Measurements from ENCODE around the gene CFAP157. TPM values are rescaled to one million over a fixed set of nuclear protein-coding genes. Genes with fewer than 3 reads are reported as not detected.

Gene CFAP157
- total and polyA plus RNA-seq, 2 donors from 2014 or later, result 0.41 to 2.9 TPM

GRCh38 chr9:127723013-127723412, 16.2 kb downstream of the CFAP157 start:
- Histone ChIP-seq H3K9ac (ENCODE audit: low read length in 3 of 3) (no peak overlapping the region), H3K27me3 (ENCODE audit: control insufficient read depth, insufficient read depth, low read length) (no peaks in the 10 kb centered on the region), H3K9me3 (ENCODE audit: control insufficient read depth in 2 of 3, insufficient read depth in 1 of 3, low read length in 3 of 3) (no peaks in the 10 kb centered on the region), H3K4me1 (ENCODE audit: control insufficient read depth in 2 of 3, insufficient read depth in 2 of 3, low read depth in 1 of 3, low read length in 3 of 3) (peaks cover 0 to 3% (median 0%) of the 10 kb centered on the region in 3 donors), H3K4me3 (ENCODE audit: low read length in 3 of 3) (no peak overlapping the region), H3K36me3 (ENCODE audit: control insufficient read depth in 2 of 3, insufficient read depth in 3 of 3, low read length in 3 of 3) (no peaks in the 10 kb centered on the region), H3K27ac (ENCODE audit: low read depth in 2 of 2, low read length in 2 of 2) (no peak overlapping the region)
- intact Hi-C loops (cut with DNase I), result loop anchor here (10.0 kb wide), 1 partner anchor 128 kb away; no protein-coding TSS in a partner anchor
- TF ChIP-seq CTCF (IDR thresholded peaks at IDR 0.05; ENCODE audit: borderline replicate concordance, extremely low read depth, insufficient read depth), result no peak
- DNase-seq, result peak in 2 of 5 donors; percentile 44 to 64
- no peak for FAIRE-seq

- TF ChIP-seq CTCF (IDR thresholded peaks at IDR 0.05; ENCODE audit: borderline replicate concordance, extremely low read depth, insufficient read depth), result no peak
- Histone ChIP-seq H3K4me3 (ENCODE audit: low read length in 3 of 3) (no peak overlapping the region), H3K9ac (ENCODE audit: low read length in 3 of 3) (no peak overlapping the region), H3K9me3 (ENCODE audit: control insufficient read depth in 2 of 3, insufficient read depth in 1 of 3, low read length in 3 of 3) (no peaks in the 10 kb centered on the region), H3K4me1 (ENCODE audit: control insufficient read depth in 2 of 3, insufficient read depth in 2 of 3, low read depth in 1 of 3, low read length in 3 of 3) (peaks cover 0 to 3% (median 0%) of the 10 kb centered on the region in 3 donors), H3K36me3 (ENCODE audit: control insufficient read depth in 2 of 3, insufficient read depth in 3 of 3, low read length in 3 of 3) (no peaks in the 10 kb centered on the region), H3K27ac (ENCODE audit: low read depth in 2 of 2, low read length in 2 of 2) (no peak overlapping the region), H3K27me3 (ENCODE audit: control insufficient read depth, insufficient read depth, low read length) (no peaks in the 10 kb centered on the region)
- peak in 1 of 5 donors; percentile 37 for DNase-seq
- intact Hi-C loops (cut with DNase I), result loop anchor here (10.0 kb wide), 1 partner anchor 129 kb away; no protein-coding TSS in a partner anchor
- FAIRE-seq, result no peak
Observed at GRCh38 chr9:127723444-127723843, 16.7 kb downstream of the CFAP157 start.

GRCh38 chr9:127724012-127724411, 17.2 kb downstream of the CFAP157 start:
- FAIRE-seq, result no peak
- Histone ChIP-seq H3K9ac (ENCODE audit: low read length in 3 of 3) (no peak overlapping the region), H3K4me1 (ENCODE audit: control insufficient read depth in 2 of 3, insufficient read depth in 2 of 3, low read depth in 1 of 3, low read length in 3 of 3) (peaks cover 0 to 3% (median 0%) of the 10 kb centered on the region in 3 donors), H3K27ac (ENCODE audit: low read depth in 2 of 2, low read length in 2 of 2) (no peak overlapping the region), H3K36me3 (ENCODE audit: control insufficient read depth in 2 of 3, insufficient read depth in 3 of 3, low read length in 3 of 3) (no peaks in the 10 kb centered on the region), H3K4me3 (ENCODE audit: low read length in 3 of 3) (no peak overlapping the region), H3K9me3 (ENCODE audit: control insufficient read depth in 2 of 3, insufficient read depth in 1 of 3, low read length in 3 of 3) (no peaks in the 10 kb centered on the region), H3K27me3 (ENCODE audit: control insufficient read depth, insufficient read depth, low read length) (no peaks in the 10 kb centered on the region)
- intact Hi-C loops (cut with DNase I), result loop anchor here (10.0 kb wide), 1 partner anchor 129 kb away; no protein-coding TSS in a partner anchor
- TF ChIP-seq CTCF (IDR thresholded peaks at IDR 0.05; ENCODE audit: borderline replicate concordance, extremely low read depth, insufficient read depth), result no peak
- peak in 2 of 5 donors; percentile 62 to 72 for DNase-seq

GRCh38 chr9:127726871-127727270, 20.1 kb downstream of the CFAP157 start:
- Histone ChIP-seq H3K4me1 (ENCODE audit: control insufficient read depth in 2 of 3, insufficient read depth in 2 of 3, low read depth in 1 of 3, low read length in 3 of 3) (peaks cover 0 to 3% (median 0%) of the 10 kb centered on the region in 3 donors), H3K9ac (ENCODE audit: low read length in 3 of 3) (no peak overlapping the region), H3K36me3 (ENCODE audit: control insufficient read depth in 2 of 3, insufficient read depth in 3 of 3, low read length in 3 of 3) (no peaks in the 10 kb centered on the region), H3K9me3 (ENCODE audit: control insufficient read depth in 2 of 3, insufficient read depth in 1 of 3, low read length in 3 of 3) (no peaks in the 10 kb centered on the region), H3K27ac (ENCODE audit: low read depth in 2 of 2, low read length in 2 of 2) (no peak overlapping the region), H3K4me3 (ENCODE audit: low read length in 3 of 3) (no peak overlapping the region), H3K27me3 (ENCODE audit: control insufficient read depth, insufficient read depth, low read length) (no peaks in the 10 kb centered on the region)
- DNase-seq (no peak), FAIRE-seq (no peak)
- no peak for TF ChIP-seq CTCF (IDR thresholded peaks at IDR 0.05; ENCODE audit: borderline replicate concordance, extremely low read depth, insufficient read depth)
- intact Hi-C loops (cut with DNase I), result loop anchor here (10.0 kb wide), 1 partner anchor 132 kb away; no protein-coding TSS in a partner anchor

Data from kidney (tissue), 14 donors.